GM19467 (cell line): ENCODE results near the gene NES.

Source experiments
- ATAC-seq: cut with Tn5 transposase; IDR thresholded peaks from one replicate; pipeline ENCODE4 v1.9.1; 2021; ENCODE audit warnings: mild to moderate bottlenecking, moderate library complexity; ENCODE audit not compliant: unreplicated experiment

The NES gene

GRCh38 chr1:156626079-156626438 is 51.1 kb downstream of the NES start:
- ATAC-seq = no peak

- ATAC-seq = no peak
Observed at GRCh38 chr1:156625436-156626078, 51.6 kb downstream of the NES start.

- no peak for ATAC-seq
Observed at GRCh38 chr1:156624814-156625435, 52.3 kb downstream of the NES start.

GRCh38 chr1:156623946-156624813 is 53.0 kb downstream of the NES start:
- ATAC-seq = no peak

GRCh38 chr1:156622581-156623297 is 54.5 kb downstream of the NES start:
- ATAC-seq = no peak

GRCh38 chr1:156619582-156619955 is 57.6 kb downstream of the NES start:
- no peak for ATAC-seq

- ATAC-seq = no peak
Observed at GRCh38 chr1:156618853-156619581, 58.2 kb downstream of the NES start, which contains the start of gene HAPLN2. Gene HAPLN2 (plus strand): TSS chr1:156619415. CDS start chr1:156623491, 4,076 bp downstream.
